IPS-15b (cell line): ENCODE measurements around the gene WNT4.

Experiments used
- H3K27me3 ChIP-seq: one replicate; pipeline ENCODE4 v1.6.1; 2013; ENCODE audit warnings: low read length; ENCODE audit not compliant: control insufficient read depth, insufficient read depth
- H3K36me3 ChIP-seq: one replicate; pipeline ENCODE4 v1.6.1; 2013; ENCODE audit warnings: low read length; ENCODE audit not compliant: control insufficient read depth, insufficient read depth
- H3K4me1 ChIP-seq: one replicate; pipeline ENCODE4 v1.6.1; 2013; ENCODE audit warnings: mild to moderate bottlenecking, low read length; ENCODE audit not compliant: control insufficient read depth, insufficient read depth
- H3K4me3 ChIP-seq: one replicate; pipeline ENCODE4 v1.5.1; 2013; ENCODE audit warnings: low read depth, low read length
- H3K9ac ChIP-seq: one replicate; pipeline ENCODE4 v1.6.1; 2013; ENCODE audit warnings: low read depth, mild to moderate bottlenecking, low read length
- H3K9me3 ChIP-seq: one replicate; pipeline ENCODE4 v1.6.1; 2013; ENCODE audit warnings: mild to moderate bottlenecking, low read length; ENCODE audit not compliant: control insufficient read depth, insufficient read depth

WNT4 gene

DNA sequence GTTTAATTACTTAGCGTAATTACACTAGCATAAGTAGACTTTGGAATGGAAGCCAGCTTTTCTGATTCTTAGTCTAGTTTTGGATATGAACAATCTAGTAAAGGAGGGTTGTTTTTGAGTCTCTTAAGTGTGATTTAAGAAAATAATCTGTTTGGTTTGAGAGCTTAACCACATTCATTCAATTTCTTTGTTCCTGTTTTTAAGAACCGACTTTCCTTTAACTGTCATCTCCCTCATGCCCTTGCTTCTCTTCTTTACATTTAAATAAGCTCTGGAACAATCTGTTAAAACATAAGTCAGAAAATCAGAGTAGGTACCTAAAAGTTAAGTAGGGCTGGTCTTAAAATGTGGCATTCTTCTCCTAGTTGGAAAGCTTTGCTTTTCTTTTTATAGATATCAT, 62.7 kb downstream of the WNT4 start:
- Histone ChIP-seq H3K4me3 (no peak overlapping the region), H3K9me3 (no peaks in the 10 kb centered on the region), H3K27me3 (no peaks in the 10 kb centered on the region), H3K4me1 (peaks cover 4% of the 10 kb centered on the region), H3K9ac (no peak overlapping the region), H3K36me3 (no peaks in the 10 kb centered on the region)

GRCh38 chr1:22078133-22078532, 64.8 kb downstream of the WNT4 start:
- Histone ChIP-seq H3K36me3 (no peaks in the 10 kb centered on the region), H3K4me3 (no peak overlapping the region)

GRCh38 chr1:22077728-22078127, 65.2 kb downstream of the WNT4 start:
- no peaks in the 10 kb centered on the region for H3K9me3 ChIP-seq
- H3K36me3 ChIP-seq = no peaks in the 10 kb centered on the region
- H3K27me3 ChIP-seq = no peaks in the 10 kb centered on the region
- H3K4me1 ChIP-seq = peaks cover 11% of the 10 kb centered on the region
- no peak overlapping the region for H3K4me3 ChIP-seq
- H3K9ac ChIP-seq = no peak overlapping the region

More at GRCh38 chr1:22078133-22078532, 64.8 kb downstream of the WNT4 start:
- Histone ChIP-seq H3K9me3 (no peaks in the 10 kb centered on the region), H3K4me1 (peaks cover 11% of the 10 kb centered on the region), H3K27me3 (no peaks in the 10 kb centered on the region), H3K9ac (no peak overlapping the region)

GRCh38 chr1:22076346-22076745, 66.6 kb downstream of the WNT4 start:
- H3K4me3 ChIP-seq = no peak overlapping the region
- H3K9me3 ChIP-seq = no peaks in the 10 kb centered on the region
- no peaks in the 10 kb centered on the region for H3K36me3 ChIP-seq
- peaks cover 11% of the 10 kb centered on the region for H3K4me1 ChIP-seq
- H3K27me3 ChIP-seq = no peaks in the 10 kb centered on the region
- H3K9ac ChIP-seq = no peak overlapping the region

GRCh38 chr1:22075718-22076117, 67.2 kb downstream of the WNT4 start:
- Histone ChIP-seq H3K4me3 (no peak overlapping the region), H3K36me3 (no peaks in the 10 kb centered on the region), H3K9me3 (no peaks in the 10 kb centered on the region), H3K9ac (no peak overlapping the region), H3K4me1 (peaks cover 11% of the 10 kb centered on the region), H3K27me3 (no peaks in the 10 kb centered on the region)

GRCh38 chr1:22074803-22075202, 68.1 kb downstream of the WNT4 start:
- H3K36me3 ChIP-seq = no peaks in the 10 kb centered on the region
- H3K27me3 ChIP-seq = no peaks in the 10 kb centered on the region
- H3K9ac ChIP-seq = no peak overlapping the region
- H3K4me3 ChIP-seq = no peak overlapping the region
- peaks cover 11% of the 10 kb centered on the region for H3K4me1 ChIP-seq
- H3K9me3 ChIP-seq = no peaks in the 10 kb centered on the region

- Histone ChIP-seq H3K4me3 (no peak overlapping the region), H3K9me3 (no peaks in the 10 kb centered on the region), H3K36me3 (no peaks in the 10 kb centered on the region), H3K27me3 (no peaks in the 10 kb centered on the region), H3K9ac (no peak overlapping the region), H3K4me1 (peaks cover 18% of the 10 kb centered on the region)
Measured at GRCh38 chr1:22071511-22071910, 71.4 kb downstream of the WNT4 start.
